Anterior cingulate cortex (tissue), 58 donors: ENCODE results near the gene NTN4.
"Not testable (repeated sequence)": the region's sequence is repeated elsewhere in the genome, so short reads cannot be mapped to it uniquely, and the experiment has no call there.

ENCODE experiments used
- DNase-seq, 58 donors: peaks; one replicate each; lab custom pipeline; 2025; lab: John Stamatoyannopoulos, UW

The NTN4 gene

GRCh38 chr12:95802482-95803270 is 12.1 kb upstream of the NTN4 start:
- DNase-seq: no peak

- DNase-seq: no peak
Measured at GRCh38 chr12:95796982-95797289, 6.4 kb upstream of the NTN4 start.

GRCh38 chr12:95796225-95796981 is 5.8 kb upstream of the NTN4 start:
- DNase-seq: no peak

- peak in 9 of 58 donors; percentile 2 to 33 (median 8) for DNase-seq
Measured at GRCh38 chr12:95790917-95791849, 619 bp upstream of the NTN4 start.

GRCh38 chr12:95789126-95790032 is 1.2 kb downstream of the NTN4 start:
- DNase-seq: peak in 11 of 58 donors; percentile 9 to 46 (median 19)

GRCh38 chr12:95788637-95789036 is 1.9 kb downstream of the NTN4 start:
- no peak for DNase-seq

- DNase-seq: no peak
Measured at GRCh38 chr12:95787274-95787818, 3.2 kb downstream of the NTN4 start.

- DNase-seq: no peak
Measured at GRCh38 chr12:95784915-95785314, 5.6 kb downstream of the NTN4 start.

GRCh38 chr12:95784286-95784685 is 6.3 kb downstream of the NTN4 start:
- DNase-seq: no peak

GRCh38 chr12:95775466-95775865 is 15.1 kb downstream of the NTN4 start:
- not testable (repeated sequence) for DNase-seq

- DNase-seq: no peak
Measured at GRCh38 chr12:95774311-95775045, 16.1 kb downstream of the NTN4 start.

GRCh38 chr12:95773320-95773719 is 17.2 kb downstream of the NTN4 start:
- DNase-seq: no peak

- DNase-seq: no peak
Measured at GRCh38 chr12:95767703-95768102, 22.9 kb downstream of the NTN4 start.

GRCh38 chr12:95766356-95767019 is 24.1 kb downstream of the NTN4 start:
- DNase-seq: no peak

GRCh38 chr12:95764848-95765247 is 25.7 kb downstream of the NTN4 start:
- DNase-seq: no peak

- DNase-seq: no peak
Measured at GRCh38 chr12:95763809-95764253, 26.7 kb downstream of the NTN4 start.

GRCh38 chr12:95762123-95762785 is 28.3 kb downstream of the NTN4 start:
- DNase-seq: no peak

- DNase-seq: no peak
Measured at GRCh38 chr12:95760371-95760770, 30.2 kb downstream of the NTN4 start.
